Measurements from ENCODE around the gene ZEB2. TPM values are rescaled to one million over a fixed set of nuclear protein-coding genes. Genes with fewer than 3 reads are reported as not detected.

Gene ZEB2
- total RNA-seq, 4 donors from 2014 or later: 148 to 290 (median 218) TPM

- Histone ChIP-seq H3K27me3 (no peaks in the 10 kb centered on the region), H3K27ac (no peak overlapping the region), H3K4me1 (peaks cover 0 to 15% (median 2%) of the 10 kb centered on the region in 4 donors), H3K4me3 (no peak overlapping the region), H3K9me3 (peaks cover 0 to 7% (median 0%) of the 10 kb centered on the region in 4 donors), H3K36me3 (no peaks in the 10 kb centered on the region)
- WGBS, 2 donors: 89 to 100% methylated on average over 2 of the region's 2 CpGs
- no peak for TF ChIP-seq CTCF (IDR thresholded peaks at IDR 0.05)
- no peak for TF ChIP-seq EP300 (IDR thresholded peaks at IDR 0.05)
- TF ChIP-seq POLR2A (IDR thresholded peaks at IDR 0.05): no peak
- DNase-seq (ENCODE audit: low spot score in 2 of 2): no peak
Observed at GRCh38 chr2:144545787-144546186, 25.9 kb upstream of the ZEB2 start.

- Histone ChIP-seq H3K27ac (no peak overlapping the region), H3K36me3 (no peaks in the 10 kb centered on the region), H3K4me3 (no peak overlapping the region), H3K9me3 (peaks cover 0 to 7% (median 0%) of the 10 kb centered on the region in 4 donors), H3K27me3 (no peaks in the 10 kb centered on the region), H3K4me1 (peaks cover 0 to 15% (median 2%) of the 10 kb centered on the region in 4 donors)
- no peak for DNase-seq (ENCODE audit: low spot score in 2 of 2)
- no peak for TF ChIP-seq CTCF (IDR thresholded peaks at IDR 0.05)
- no peak for TF ChIP-seq POLR2A (IDR thresholded peaks at IDR 0.05)
- no peak for TF ChIP-seq EP300 (IDR thresholded peaks at IDR 0.05)
- WGBS, 2 donors: 91 to 92% methylated on average over 3 of the region's 3 CpGs
Observed at GRCh38 chr2:144544053-144544452, 24.1 kb upstream of the ZEB2 start.

- DNase-seq (ENCODE audit: low spot score in 2 of 2): no peak
- Histone ChIP-seq H3K4me3 (no peak overlapping the region), H3K27ac (no peak overlapping the region), H3K27me3 (no peaks in the 10 kb centered on the region), H3K4me1 (no peaks in the 10 kb centered on the region), H3K36me3 (no peaks in the 10 kb centered on the region), H3K9me3 (peaks cover 0 to 7% (median 0%) of the 10 kb centered on the region in 4 donors)
- TF ChIP-seq CTCF (IDR thresholded peaks at IDR 0.05): no peak
- no peak for TF ChIP-seq POLR2A (IDR thresholded peaks at IDR 0.05)
- no peak for TF ChIP-seq EP300 (IDR thresholded peaks at IDR 0.05)
Observed at GRCh38 chr2:144541396-144541795, 21.5 kb upstream of the ZEB2 start.

GRCh38 chr2:144539289-144539782, 19.4 kb upstream of the ZEB2 start:
- Histone ChIP-seq H3K4me3 (no peak overlapping the region), H3K4me1 (no peaks in the 10 kb centered on the region), H3K9me3 (peaks cover 0 to 7% (median 0%) of the 10 kb centered on the region in 4 donors), H3K27ac (no peak overlapping the region), H3K36me3 (no peaks in the 10 kb centered on the region), H3K27me3 (no peaks in the 10 kb centered on the region)
- WGBS, 2 donors: 84 to 87% methylated on average over 4 of the region's 4 CpGs
- TF ChIP-seq EP300 (IDR thresholded peaks at IDR 0.05) (no peak), POLR2A (IDR thresholded peaks at IDR 0.05) (no peak), CTCF (IDR thresholded peaks at IDR 0.05) (no peak)
- no peak for DNase-seq (ENCODE audit: low spot score in 2 of 2)

- no peaks in the 10 kb centered on the region for H3K9me3 ChIP-seq
- no peak overlapping the region for H3K27ac ChIP-seq
- no peaks in the 10 kb centered on the region for H3K36me3 ChIP-seq
- WGBS, 2 donors: 88 to 90% methylated on average over 2 of the region's 2 CpGs
- H3K4me3 ChIP-seq: no peak overlapping the region
- TF ChIP-seq EP300 (IDR thresholded peaks at IDR 0.05): no peak
- TF ChIP-seq POLR2A (IDR thresholded peaks at IDR 0.05): no peak
- TF ChIP-seq CTCF (IDR thresholded peaks at IDR 0.05): no peak
- no peaks in the 10 kb centered on the region for H3K27me3 ChIP-seq
- peaks cover 0 to 5% (median 2%) of the 10 kb centered on the region in 4 donors for H3K4me1 ChIP-seq
- DNase-seq (ENCODE audit: low spot score in 2 of 2): no peak
Observed at GRCh38 chr2:144535300-144535699, 15.4 kb upstream of the ZEB2 start.
